HepG2 (cell line): ENCODE results near the gene KLF11. TPM values are rescaled to one million over a fixed set of nuclear protein-coding genes. Genes with fewer than 3 reads are reported as not detected.
A peak's percentile ranks its signal among the peaks of the same experiment; 100 is the strongest.

Source experiments
- FLYWCH1 ChIP-seq: sonication (generic); formaldehyde crosslinking; IDR thresholded peaks from 2 replicates; pipeline ENCODE4 v1.8.1; 2023; ENCODE audit warnings: mild to moderate bottlenecking, missing genetic modification reagents
- JUND ChIP-seq: sonication (generic); formaldehyde crosslinking; IDR thresholded peaks from 2 replicates; pipeline ENCODE4 v1.8.0; 2022; ENCODE audit warnings: mild to moderate bottlenecking, missing genetic modification reagents
- MED8 ChIP-seq: sonication (generic); formaldehyde crosslinking; IDR thresholded peaks from 2 replicates; pipeline ENCODE4 v1.8.1; 2023; ENCODE audit warnings: mild to moderate bottlenecking, missing genetic modification reagents; ENCODE audit not compliant: insufficient replicate concordance
- MXD4 ChIP-seq: IDR thresholded peaks from 2 replicates; pipeline ENCODE4 v1.6.1; 2016; ENCODE audit warnings: mild to moderate bottlenecking, missing biosample characterization, missing genetic modification reagents
- NFE2 ChIP-seq: sonication (generic); formaldehyde crosslinking; IDR thresholded peaks from 2 replicates; pipeline ENCODE4 v1.4.0; 2020; ENCODE audit warnings: missing genetic modification reagents
- RXRB ChIP-seq: IDR thresholded peaks from 2 replicates; pipeline ENCODE4 v1.6.1; 2016; ENCODE audit warnings: borderline replicate concordance, missing genetic modification reagents, missing compliant biosample characterization
- ZBTB34 ChIP-seq: sonication (generic); formaldehyde crosslinking; IDR thresholded peaks from 2 replicates; pipeline ENCODE4 v1.8.0; 2022; ENCODE audit warnings: mild to moderate bottlenecking, missing genetic modification reagents
- ZBTB46 ChIP-seq: sonication (generic); formaldehyde crosslinking; IDR thresholded peaks from 2 replicates; pipeline ENCODE4 v1.4.0; 2020; ENCODE audit warnings: mild to moderate bottlenecking, missing genetic modification reagents, borderline replicate concordance
- ZNF296 ChIP-seq: sonication (generic); formaldehyde crosslinking; conservative IDR thresholded peaks from 2 replicates; pipeline ENCODE4 v1.5.0; 2020; ENCODE audit warnings: mild to moderate bottlenecking, missing genetic modification reagents
- ZNF557 ChIP-seq: sonication (generic); formaldehyde crosslinking; IDR thresholded peaks from 2 replicates; pipeline ENCODE4 v1.4.0; 2020; ENCODE audit warnings: missing genetic modification reagents
- ZNF691 ChIP-seq: sonication (generic); formaldehyde crosslinking; IDR thresholded peaks from 2 replicates; pipeline ENCODE4 v1.4.0; 2020; ENCODE audit warnings: missing genetic modification reagents, low read depth, mild to moderate bottlenecking, borderline replicate concordance
- polyA plus RNA-seq, 8 experiments: library from polyadenylated mRNA; depleted of rRNA in 3 of 8; stranded (reverse) in 7 of 8; unstranded in 1 of 8; fragments of >200 nt; fragmentation: Illumina TruSeq in 4 of 8; extraction: Trizol in 4 of 8; gene quantifications; 2 replicates each; pipeline versions ENCODE4 v1.2.1 to v1.2.3, GENCODE V29; 2011 to 2016; ENCODE audit warnings: low read depth in 4 of 8, missing spikeins in 1 of 8, mixed read lengths in 1 of 8; ENCODE audit not compliant: insufficient read depth in 1 of 8
- total RNA-seq, 5 experiments: library from RNA; depleted of rRNA; stranded (reverse); fragments of >200 nt; fragmentation: Illumina TruSeq; extraction: Trizol; gene quantifications; 2 replicates each; pipeline ENCODE4 v1.2.3, GENCODE V29; 2016; ENCODE audit warnings: low read depth in 1 of 5

Gene KLF11
- total and polyA plus RNA-seq, 2 of the 13 experiments (the other 11 are each of a cell fraction or from before 2014, with no cell fraction given): 2.5 to 11.8 TPM

GRCh38 chr2:10045561-10046355 is 2.4 kb downstream of the KLF11 start (continued):
- 0 out of 2 replicates have a peak, but pooled peaks have one; percentile 15 for TF ChIP-seq ZNF296 (CRISPR knock-in tag)
- no peak for TF ChIP-seq NFE2 (CRISPR knock-in tag)
- no peak for TF ChIP-seq MXD4
- no peak for TF ChIP-seq RXRB (CRISPR knock-in tag)
- no peak for TF ChIP-seq ZNF557 (CRISPR knock-in tag)
- no peak for TF ChIP-seq FLYWCH1 (CRISPR knock-in tag)
- TF ChIP-seq ZNF691: no peak
- no peak for TF ChIP-seq ZBTB46 (CRISPR knock-in tag)
- no peak for TF ChIP-seq MED8 (CRISPR knock-in tag)
- no peak for TF ChIP-seq ZBTB34 (CRISPR knock-in tag)
- no peak for TF ChIP-seq JUND
